GM18907 (cell line): ENCODE data around the gene MPG.

Source experiments
- ATAC-seq: cut with Tn5 transposase; IDR thresholded peaks from one replicate; pipeline ENCODE4 v1.9.1; 2021; ENCODE audit warnings: mild to moderate bottlenecking, moderate library complexity; ENCODE audit not compliant: unreplicated experiment

The MPG gene

DNA sequence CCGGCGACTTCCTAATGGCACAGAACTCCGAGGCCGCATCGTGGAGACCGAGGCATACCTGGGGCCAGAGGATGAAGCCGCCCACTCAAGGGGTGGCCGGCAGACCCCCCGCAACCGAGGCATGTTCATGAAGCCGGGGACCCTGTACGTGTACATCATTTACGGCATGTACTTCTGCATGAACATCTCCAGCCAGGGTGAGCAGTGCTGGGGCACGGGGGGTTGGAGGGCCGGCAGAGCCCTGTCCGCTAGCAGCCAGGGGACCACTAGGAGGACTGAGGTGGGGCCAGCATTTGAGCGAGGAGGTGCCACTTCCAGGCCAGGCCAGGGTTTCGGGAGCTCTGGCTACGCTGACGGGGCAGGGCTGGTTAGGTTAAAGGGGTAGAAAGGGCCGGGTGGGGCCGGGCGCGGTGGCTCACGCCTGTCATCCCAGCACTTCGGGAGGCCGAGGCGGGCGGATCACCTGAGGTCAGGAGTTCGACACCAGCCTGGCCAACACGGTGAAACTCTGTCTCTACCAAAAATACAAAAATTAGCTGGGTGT lies 5.1 kb downstream of the MPG start:
- ATAC-seq = no peak

DNA sequence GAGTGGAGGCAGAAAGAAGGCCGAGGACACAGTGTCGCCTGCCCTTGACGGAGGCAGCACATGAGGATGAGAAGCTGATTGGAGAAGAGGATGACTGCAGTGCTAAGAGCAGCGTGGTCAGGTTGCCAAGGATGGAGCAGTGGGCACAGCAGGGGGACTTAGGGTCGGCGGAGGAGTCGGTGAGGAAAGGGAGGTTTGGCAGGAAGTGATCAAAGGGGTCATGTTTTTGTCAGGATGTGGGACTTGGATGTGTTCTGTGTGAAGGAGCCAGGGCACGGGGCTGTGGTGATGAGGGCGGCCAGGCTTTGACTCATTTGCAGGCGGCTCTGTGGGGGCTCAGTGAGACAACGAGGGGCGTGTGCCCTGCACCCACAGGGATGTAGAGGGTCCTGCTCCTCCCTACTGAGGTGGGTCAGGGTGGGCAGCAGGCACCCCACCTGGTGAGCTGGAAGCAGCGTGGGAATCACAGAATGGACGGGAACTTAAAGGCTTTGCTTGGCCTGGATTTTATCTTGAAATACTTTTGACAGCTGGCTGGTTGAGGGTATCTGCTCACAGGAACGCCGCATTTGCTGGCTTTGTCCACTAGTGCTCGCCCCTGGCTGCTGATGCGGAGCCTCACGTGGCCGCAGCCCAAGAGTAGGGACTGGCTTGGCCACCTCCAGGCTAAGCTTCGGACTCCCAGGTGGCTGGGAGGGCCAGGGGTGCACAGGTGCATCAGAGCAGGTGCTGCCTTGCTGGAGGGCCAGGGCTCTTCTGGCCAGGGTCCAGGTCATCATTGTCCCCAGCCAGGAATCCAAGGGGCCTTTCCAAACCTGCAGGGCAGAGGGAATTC lies 6.0 kb downstream of the MPG start:
- no peak for ATAC-seq

DNA sequence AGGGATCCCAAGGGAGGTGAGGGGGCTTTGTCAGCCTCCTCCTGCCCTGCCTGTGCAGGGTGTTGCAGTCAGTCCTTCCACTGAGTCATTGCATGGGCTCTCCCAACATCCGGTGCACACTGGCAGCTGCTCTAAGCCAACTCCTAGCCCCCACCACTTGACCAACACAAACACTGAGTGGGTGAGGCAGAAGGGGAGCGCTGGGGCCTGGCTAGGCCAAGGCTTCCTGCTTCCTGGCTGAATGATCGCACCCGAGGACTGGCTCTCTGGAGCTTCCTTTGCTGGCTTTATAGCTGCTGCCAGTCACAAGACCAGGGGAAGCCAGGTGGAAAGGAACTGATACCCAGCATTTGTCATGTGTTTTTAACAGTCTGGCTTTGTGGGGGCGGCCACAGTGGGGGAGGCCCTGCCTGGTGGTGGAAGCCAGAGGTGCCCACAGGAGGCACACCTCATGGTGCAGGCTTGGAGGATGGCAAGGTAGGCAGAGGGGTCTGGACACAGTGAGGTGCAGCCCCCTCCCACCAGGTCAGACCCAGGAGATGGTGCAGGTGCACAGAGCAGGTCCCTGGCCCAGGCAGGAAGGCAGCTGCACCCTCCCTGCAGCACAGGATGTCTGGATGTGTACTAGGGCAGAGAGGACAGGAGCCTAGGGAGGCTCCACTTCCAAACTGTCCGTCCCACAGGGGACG lies 6.8 kb downstream of the MPG start:
- ATAC-seq = peak; percentile 73

DNA sequence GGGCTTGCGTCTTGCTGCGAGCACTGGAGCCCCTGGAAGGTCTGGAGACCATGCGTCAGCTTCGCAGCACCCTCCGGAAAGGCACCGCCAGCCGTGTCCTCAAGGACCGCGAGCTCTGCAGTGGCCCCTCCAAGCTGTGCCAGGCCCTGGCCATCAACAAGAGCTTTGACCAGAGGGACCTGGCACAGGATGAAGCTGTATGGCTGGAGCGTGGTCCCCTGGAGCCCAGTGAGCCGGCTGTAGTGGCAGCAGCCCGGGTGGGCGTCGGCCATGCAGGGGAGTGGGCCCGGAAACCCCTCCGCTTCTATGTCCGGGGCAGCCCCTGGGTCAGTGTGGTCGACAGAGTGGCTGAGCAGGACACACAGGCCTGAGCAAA lies 7.4 kb downstream of the MPG start:
- peak; percentile 16 for ATAC-seq

DNA sequence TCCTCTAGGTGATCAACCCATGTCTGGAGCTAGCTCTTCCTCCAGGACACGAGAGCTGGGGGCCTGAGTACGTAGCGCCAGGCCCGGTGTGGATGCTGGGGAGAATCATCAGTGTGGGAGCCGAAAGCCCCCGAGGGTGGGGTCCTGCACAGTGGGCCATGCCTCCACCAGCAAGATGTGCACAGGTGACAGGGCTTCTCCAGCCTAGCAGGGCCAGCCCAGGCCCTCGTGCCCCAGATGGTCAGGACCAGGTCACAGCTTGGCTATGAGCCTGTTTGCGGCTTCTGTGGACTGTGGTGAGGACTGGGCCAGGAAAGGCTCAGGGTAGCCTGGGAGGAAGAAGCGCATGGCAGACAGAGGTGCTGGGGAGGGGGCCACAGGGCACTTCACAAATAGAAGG lies 7.8 kb downstream of the MPG start:
- ATAC-seq = no peak

DNA sequence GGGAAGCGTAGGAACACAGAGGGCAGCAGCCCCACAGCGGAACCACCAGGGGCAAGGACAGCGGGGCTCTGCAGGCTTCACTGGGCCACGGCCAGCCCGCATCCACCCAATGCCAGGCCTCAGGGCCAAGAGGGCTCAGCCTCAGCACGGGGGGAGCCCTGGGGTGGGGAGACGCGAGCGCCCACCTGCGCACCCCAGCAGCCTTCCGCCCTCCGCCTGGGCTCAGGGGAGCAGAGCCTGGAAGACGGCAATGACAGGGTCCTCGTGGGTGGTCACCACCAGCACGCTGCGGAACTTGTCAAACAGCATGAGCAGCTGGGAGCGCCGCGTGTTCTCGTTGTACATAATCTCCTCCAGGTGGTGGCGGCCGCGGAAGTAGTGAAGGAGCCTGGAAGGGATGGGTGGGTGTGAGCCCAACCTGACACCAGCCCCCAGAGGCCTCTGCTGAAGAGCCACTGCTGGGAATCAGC lies 8.5 kb downstream of the MPG start:
- ATAC-seq = no peak

DNA sequence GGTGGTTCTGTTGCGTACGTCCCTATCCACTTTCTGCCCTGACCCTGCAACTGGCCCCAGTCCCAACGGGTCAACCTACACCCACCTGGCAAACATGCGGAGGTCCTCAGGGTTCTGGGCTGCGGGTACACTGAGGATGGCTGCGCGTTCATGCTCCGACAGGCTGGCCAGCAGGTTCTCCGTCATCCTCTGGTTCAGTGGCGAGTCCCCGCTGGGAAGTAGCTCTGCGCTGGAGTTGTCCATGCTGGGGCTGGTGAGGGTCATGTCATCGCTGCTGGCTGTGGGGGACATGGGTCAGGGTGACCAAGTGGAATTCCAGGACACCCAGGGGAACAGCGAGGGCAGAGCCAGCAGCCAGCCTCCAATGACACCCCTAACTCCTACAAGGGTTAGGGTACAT lies 10.6 kb downstream of the MPG start:
- no peak for ATAC-seq

DNA sequence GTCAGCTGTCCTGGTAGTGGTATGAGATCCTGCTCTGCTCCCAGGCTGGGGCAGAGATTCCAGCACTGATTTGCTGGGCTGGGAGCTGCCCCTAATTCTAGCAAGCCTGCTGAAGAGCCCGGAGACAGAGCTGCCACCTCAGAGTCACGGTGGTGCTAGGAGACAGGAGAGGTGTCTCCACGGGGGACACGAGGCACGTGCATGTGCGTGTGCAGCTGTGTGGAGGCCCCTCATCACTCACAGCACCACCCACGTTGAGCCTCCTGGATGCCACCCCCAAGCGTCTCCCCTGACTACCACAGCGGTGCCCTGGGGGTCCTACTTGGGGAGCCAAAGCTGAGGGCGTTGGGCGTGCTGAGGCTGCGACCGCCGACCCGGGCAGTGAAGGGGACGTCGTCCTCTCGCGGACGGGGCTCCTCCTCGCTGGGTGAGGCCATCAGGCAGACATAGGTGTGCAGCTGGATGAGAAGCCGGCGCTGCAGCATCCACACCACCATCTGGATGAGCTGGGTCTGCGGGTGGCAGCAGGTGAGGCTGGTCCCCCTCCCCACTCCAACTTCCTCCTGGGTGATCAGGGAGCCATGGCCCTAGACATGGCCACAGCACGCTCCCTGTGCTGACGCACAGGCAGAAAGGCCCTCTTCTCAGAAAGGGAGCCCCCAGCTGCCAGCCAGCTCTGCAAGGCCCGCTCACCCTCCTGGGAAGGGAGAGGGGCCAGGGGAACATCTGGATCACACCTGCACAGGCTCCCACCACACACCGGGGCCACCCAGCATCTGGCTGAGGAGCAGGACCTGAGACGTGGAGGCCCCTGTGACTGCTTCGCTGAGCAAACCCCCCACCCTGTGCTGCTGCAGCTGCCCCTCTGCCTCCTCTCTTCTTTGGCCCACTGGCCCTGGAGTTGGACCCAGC lies 11.6 kb downstream of the MPG start:
- no peak for ATAC-seq

DNA sequence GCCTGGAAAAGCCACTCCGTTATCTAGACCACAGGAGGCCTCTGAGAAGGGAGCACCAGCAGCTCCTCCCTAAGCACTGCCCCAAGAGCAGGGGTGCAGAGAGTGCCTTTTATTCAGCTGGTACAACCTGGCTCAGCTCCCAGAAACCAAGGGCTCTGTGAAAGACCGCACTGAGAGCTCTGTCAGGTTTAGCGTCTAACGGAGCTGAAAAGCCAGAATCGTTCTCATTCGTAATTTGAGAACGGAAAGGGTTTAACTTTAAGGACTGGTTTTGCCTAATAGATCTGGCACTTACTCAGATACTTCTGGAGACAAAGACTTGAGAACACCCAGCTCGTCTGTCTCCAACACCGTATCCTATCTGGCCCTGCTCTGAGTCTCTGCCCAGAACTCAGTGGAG lies 13.5 kb downstream of the MPG start:
- no peak for ATAC-seq

DNA sequence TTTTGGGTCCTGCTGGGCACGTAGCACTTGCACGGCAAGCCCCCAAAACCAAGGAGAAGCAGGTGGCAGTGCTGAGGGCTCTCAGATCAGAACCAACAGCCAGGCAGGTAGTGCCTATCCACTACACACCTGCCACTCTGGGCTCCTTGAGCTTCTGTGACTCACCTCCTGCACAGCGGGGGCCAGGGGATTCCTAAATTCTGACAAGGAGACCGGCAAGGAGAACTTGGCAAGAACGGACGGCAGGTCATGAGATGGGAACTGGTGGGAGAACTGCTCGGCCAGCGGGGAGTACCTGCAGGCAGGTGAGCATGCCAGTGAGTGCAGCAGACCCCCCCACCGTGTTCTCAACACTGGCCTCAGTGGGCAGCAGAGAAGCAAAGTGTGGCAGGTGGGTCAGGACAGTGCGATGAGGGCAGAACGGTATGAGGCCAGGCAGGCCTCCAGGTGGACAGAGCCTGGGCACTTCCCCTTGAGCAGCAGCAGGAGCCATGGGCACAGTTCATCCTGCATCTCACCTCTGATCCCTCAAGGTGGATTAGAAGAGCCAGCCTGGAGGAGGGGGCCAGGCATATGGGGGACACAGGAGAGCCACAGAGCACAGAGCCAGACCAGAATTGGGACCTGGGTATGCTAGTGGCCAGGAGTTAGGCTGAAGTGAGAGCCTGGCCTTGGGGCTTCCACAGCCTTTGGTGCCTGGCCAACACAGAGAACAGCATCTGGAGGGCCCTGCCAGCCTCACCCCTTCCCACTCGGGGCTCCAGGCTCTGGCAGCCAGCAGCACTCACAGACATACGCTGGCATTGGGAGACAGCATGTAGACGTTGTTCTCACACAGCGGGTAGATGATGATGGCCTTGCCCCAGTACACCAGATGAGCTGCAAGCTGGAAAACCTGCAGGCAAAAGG lies 14.7 kb downstream of the MPG start:
- ATAC-seq = no peak

DNA sequence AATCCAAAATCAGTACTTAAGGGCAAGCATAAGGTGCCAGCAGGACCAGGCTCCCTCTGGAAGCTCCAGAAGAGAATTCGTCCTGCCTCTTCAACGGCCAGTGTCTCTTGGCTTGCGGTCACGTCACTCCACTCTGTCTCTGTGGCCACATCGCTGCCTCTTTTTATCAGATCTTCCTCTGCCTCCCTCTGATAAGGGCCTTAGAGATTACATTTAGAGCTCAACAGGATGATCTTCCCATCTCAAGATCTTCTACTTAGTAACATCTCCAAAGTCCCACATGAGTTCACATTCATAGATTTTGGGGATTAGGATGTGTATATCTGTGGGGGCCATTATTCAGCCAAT lies 16.9 kb downstream of the MPG start:
- ATAC-seq = no peak

DNA sequence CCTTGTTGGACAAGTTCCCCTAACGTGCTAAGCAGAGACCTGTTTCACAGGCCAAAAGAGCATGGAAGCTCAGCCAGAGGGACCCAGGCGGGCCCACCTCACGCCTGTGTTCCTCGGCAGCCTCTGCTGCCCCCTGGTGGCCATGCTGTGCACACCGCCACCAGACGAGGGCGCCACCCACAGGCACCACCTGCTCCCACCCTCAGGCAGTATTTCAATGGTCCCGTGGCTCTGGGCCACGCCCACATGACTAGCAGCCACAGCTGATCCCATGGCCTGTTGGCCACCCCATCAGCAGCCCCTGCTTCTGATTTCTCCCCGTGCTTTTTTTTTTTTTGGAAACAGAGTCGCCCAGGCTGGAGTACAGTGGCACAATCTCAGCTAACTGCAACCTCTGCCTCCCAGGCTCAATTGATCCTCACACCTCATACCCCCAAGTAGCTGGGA lies 18.9 kb downstream of the MPG start:
- peak; percentile 58 for ATAC-seq

DNA sequence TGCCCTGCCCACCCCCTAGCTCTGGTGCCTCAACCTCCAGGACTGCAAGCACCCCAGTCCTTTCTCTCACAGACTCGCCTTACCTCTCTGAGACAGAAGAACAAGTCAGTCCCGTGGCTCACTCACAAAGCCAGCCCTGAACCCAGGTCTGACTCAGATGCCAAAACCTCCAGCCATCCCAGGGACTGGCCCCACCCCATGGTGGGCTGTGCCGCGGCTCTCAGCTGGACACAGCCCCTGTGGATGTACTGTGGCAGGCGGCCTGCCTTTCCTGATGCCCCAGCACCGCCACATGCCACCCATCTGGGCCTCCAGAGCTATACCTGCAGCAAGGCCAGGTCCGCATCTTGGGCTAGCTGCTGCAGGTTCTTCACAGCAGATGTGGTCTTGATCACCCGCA lies 19.8 kb downstream of the MPG start:
- ATAC-seq = no peak

DNA sequence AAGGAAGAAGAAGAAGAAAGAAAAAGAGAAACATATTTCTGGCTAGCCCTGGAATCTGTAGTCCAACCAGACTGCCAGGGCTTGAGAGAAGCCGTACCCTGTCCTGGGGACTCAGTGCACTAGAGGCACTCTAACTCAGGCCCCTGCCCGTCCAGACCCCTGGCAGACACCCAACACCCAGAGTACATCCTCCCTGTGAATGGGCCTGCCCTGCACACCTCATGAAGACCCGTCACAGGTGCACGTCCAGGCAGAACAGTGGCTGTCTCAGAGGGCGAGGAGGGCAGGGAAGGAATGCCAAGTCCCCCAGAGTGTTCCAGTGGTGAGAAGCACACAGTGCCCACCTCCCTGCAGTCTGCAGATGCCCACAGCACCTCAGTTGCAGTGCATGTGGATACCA lies 23.0 kb downstream of the MPG start:
- no peak for ATAC-seq

DNA sequence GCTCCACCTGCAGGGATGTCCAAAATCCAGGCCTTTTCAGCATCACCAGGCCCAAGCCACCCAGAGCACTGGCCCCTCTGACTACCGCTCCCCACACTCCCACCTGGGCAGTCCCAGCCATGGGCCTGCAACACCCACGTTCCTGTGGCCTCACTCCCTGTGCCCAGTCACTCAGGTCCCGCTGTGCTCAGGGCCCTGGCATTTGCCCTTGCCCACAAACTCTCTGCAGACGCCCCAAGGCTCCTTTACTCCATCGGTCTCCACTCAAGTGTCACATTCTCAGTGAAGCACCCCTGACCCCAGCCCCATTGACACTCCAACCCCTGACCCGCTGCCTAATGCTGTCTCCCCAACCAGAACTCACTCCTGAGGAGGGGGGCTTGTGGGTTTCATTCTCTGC lies 23.6 kb downstream of the MPG start:
- no peak for ATAC-seq

DNA sequence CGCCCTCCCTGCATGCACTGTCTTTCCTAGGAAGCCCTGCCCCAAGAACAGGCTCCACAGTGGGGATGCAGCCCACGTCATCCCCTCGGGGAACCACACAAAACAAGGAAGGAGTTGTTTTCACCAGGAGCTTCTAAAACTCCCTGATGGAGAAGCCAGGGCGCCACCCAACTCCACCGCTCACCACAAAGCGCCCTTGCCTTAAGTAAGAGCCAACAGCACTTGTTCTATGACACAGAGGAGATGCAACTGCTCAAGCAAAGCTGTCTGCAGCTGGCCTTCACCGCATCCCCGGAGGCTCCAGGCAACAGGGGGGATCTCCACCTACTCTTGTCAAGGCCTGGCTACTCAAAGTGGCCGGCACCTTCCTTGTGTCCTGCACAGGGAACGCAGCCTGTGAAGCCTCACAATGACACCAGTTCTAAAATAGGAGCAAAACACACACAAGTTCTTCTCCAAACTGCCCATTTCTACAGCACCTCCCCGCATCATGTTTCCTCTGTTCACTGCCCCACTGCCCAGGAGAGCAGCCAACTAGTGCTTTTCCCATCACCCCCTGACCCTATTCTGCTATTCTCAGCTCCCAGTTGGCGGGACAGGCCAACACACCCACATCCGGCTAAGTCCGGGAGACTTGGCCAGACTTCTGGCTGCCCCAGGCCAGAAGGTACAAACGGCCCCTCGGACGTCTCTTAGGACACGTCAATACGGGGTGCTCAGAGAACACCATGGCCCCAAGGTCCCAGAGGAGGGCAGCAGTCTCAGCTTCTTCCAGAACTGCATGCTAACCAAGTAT lies 24.2 kb downstream of the MPG start:
- no peak for ATAC-seq

DNA sequence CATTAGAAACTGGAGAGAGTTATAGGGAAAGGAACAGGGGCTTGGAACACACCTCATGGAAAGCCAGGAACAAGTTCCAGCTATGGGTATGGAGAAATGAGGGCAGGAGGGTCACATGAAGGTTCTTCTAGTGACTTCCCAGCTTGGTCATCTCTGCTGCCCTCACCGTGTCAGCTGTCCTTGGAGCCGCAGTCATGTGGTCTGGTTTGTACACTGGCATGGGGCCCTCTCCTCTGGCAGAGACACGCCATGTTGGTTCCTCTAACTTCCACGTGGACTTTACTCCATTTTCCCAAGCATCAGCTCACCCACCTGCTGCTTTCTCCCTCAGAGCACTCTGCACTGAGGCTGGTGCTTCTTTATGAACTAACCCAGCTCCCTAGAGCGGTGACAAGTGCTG lies 26.3 kb downstream of the MPG start:
- no peak for ATAC-seq

DNA sequence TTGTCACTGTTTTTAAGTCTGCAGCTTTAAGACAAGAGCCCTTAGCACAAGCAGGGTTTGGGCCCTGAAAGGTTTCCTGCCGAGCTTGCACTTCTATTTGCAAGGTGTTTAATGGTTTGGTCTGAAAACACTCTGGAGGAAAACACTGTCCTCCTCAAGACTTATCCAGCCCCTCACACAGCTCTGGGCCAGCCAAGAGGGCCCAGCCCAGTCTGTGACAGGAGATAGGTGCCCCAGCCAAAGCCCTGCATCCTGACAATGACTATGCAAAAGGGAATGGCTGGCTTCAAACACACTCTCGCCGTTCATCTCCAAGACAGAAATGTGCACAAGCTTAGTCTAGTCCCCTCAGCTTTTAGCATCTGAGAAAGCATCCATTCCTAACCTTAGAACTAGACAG lies 26.9 kb downstream of the MPG start:
- no peak for ATAC-seq

DNA sequence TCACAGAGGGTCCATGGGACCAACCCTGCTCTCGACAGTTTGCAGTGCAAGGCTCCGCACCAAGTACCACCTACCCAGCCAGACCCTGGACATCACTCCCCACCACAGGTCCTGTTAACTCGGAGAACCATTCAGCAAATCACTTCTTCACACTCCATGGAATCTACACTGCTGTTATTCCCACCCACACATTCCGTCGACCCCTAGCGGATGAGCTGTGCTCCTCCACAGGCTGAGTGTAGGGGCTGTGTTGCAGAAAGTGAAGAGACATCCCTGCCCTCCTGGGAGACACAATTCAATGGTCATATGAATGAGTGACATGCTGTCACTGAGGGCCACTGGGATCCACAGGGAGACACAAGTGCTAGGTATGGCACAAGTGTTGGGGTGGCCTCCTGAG lies 27.5 kb downstream of the MPG start:
- no peak for ATAC-seq
